Liver (tissue), 3 donors: Measurements from ENCODE around the gene ADGRF3.

Source experiments
- JUND ChIP-seq, 2 donors: IDR thresholded peaks; 2 replicates each; pipeline ENCODE4 v1.6.1; 2016; ENCODE audit warnings: antibody characterized with exemption in 2 of 2
- RAD21 ChIP-seq, 2 donors: IDR thresholded peaks; 2 replicates each; pipeline ENCODE4 v1.6.1; 2016; ENCODE audit warnings: antibody characterized with exemption in 2 of 2, mild to moderate bottlenecking in 2 of 2
- RXRA ChIP-seq, 2 donors: IDR thresholded peaks; 2 replicates each; pipeline ENCODE4 v1.6.1; 2017 to 2018; ENCODE audit warnings: antibody characterized with exemption in 2 of 2, mild to moderate bottlenecking in 1 of 2
- TAF1 ChIP-seq: conservative IDR thresholded peaks from 2 replicates; pipeline ENCODE4 v1.6.1; 2016; ENCODE audit warnings: antibody characterized with exemption, mild to moderate bottlenecking
- YY1 ChIP-seq: IDR thresholded peaks from 2 replicates; pipeline ENCODE4 v1.6.1; 2016; ENCODE audit warnings: antibody characterized with exemption, mild to moderate bottlenecking
- TF ChIP-seq, protein P1 (sequence below): IDR thresholded peaks from 2 replicates; pipeline ENCODE4 v1.6.1; 2016; ENCODE audit warnings: antibody characterized with exemption, mild to moderate bottlenecking
- TF ChIP-seq, protein P2 (sequence below): fragments of 150-350 bp; IDR thresholded peaks from 2 replicates; pipeline ENCODE4 v1.5.1; 2017; ENCODE audit warnings: improper control_type of control experiment, low read depth, low read length; ENCODE audit not compliant: missing input control
- TF ChIP-seq, protein P3 (sequence below): IDR thresholded peaks from 2 replicates; pipeline ENCODE4 v1.6.1; 2016; ENCODE audit warnings: antibody characterized with exemption
- donor health status: healthy.
- donor health status: healthy.

DNA sequence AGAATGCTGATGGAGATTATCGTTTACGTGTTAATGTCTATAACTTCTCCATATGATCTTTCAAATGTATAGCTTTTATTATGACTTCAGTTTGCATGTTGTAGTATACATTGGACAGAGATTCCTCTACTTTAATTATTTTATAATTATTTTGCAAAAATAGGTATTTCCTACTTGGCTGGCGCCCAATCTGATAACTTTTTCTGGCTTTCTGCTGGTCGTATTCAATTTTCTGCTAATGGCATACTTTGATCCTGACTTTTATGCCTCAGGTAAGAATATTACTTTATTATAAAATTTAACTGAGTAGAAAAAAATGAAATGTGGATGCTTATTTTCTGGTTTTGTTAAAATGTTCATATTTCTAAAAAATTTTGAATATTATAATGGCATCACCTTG, 18.1 kb upstream of the ADGRF3 start:
- TF ChIP-seq JUND (IDR thresholded peaks at IDR 0.05) (no peak), TAF1 (no peak), RXRA (IDR thresholded peaks at IDR 0.05) (no peak), YY1 (no peak), RAD21 (IDR thresholded peaks at IDR 0.05) (no peak)
- TF ChIP-seq, protein P1, sequence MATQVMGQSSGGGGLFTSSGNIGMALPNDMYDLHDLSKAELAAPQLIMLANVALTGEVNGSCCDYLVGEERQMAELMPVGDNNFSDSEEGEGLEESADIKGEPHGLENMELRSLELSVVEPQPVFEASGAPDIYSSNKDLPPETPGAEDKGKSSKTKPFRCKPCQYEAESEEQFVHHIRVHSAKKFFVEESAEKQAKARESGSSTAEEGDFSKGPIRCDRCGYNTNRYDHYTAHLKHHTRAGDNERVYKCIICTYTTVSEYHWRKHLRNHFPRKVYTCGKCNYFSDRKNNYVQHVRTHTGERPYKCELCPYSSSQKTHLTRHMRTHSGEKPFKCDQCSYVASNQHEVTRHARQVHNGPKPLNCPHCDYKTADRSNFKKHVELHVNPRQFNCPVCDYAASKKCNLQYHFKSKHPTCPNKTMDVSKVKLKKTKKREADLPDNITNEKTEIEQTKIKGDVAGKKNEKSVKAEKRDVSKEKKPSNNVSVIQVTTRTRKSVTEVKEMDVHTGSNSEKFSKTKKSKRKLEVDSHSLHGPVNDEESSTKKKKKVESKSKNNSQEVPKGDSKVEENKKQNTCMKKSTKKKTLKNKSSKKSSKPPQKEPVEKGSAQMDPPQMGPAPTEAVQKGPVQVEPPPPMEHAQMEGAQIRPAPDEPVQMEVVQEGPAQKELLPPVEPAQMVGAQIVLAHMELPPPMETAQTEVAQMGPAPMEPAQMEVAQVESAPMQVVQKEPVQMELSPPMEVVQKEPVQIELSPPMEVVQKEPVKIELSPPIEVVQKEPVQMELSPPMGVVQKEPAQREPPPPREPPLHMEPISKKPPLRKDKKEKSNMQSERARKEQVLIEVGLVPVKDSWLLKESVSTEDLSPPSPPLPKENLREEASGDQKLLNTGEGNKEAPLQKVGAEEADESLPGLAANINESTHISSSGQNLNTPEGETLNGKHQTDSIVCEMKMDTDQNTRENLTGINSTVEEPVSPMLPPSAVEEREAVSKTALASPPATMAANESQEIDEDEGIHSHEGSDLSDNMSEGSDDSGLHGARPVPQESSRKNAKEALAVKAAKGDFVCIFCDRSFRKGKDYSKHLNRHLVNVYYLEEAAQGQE = no peak
- TF ChIP-seq, protein P2, sequence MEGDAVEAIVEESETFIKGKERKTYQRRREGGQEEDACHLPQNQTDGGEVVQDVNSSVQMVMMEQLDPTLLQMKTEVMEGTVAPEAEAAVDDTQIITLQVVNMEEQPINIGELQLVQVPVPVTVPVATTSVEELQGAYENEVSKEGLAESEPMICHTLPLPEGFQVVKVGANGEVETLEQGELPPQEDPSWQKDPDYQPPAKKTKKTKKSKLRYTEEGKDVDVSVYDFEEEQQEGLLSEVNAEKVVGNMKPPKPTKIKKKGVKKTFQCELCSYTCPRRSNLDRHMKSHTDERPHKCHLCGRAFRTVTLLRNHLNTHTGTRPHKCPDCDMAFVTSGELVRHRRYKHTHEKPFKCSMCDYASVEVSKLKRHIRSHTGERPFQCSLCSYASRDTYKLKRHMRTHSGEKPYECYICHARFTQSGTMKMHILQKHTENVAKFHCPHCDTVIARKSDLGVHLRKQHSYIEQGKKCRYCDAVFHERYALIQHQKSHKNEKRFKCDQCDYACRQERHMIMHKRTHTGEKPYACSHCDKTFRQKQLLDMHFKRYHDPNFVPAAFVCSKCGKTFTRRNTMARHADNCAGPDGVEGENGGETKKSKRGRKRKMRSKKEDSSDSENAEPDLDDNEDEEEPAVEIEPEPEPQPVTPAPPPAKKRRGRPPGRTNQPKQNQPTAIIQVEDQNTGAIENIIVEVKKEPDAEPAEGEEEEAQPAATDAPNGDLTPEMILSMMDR = no peak
- TF ChIP-seq, protein P3, sequence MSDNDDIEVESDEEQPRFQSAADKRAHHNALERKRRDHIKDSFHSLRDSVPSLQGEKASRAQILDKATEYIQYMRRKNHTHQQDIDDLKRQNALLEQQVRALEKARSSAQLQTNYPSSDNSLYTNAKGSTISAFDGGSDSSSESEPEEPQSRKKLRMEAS = no peak
